HG03280 (cell line): Measurements from ENCODE around the gene DLGAP4.

ENCODE experiments used
- ATAC-seq: cut with Tn5 transposase; IDR thresholded peaks from one replicate; pipeline ENCODE4 v1.9.1; 2021; ENCODE audit warnings: mild to moderate bottlenecking, moderate library complexity; ENCODE audit not compliant: unreplicated experiment

The DLGAP4 gene

DNA sequence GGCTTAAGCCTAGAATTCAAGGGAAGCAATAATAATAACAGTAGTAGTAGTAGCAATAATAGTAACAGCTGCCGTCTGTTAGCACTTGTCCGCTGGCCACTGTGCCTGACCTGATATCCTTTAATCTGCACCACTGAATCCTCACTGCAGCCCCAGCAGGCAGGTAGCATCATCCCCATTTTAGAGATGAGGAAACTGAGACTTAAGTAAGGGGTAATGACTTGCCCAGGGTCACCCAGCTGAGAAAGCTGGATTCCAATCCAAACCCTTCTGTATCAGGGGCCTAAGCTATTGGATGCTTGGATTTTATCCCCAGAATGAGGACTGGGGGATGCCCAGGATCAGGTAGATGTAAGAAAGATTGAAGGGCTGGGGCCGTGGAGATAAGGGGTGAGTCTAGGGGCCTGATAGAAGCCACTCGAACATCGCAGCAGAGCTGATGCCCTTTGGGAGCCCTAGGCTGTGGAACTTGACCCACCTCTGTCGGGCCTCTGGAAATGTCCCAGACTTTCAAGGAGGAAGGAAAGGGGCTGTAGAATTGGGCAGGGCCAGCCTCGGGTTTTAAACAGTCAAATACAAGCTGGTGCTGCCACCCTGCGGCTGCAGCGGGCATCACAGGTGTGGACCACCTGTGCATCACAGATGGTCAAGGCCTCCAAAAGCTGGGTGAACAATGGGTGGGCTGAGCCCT lies 133.0 kb downstream of the DLGAP4 start:
- no peak for ATAC-seq

DNA sequence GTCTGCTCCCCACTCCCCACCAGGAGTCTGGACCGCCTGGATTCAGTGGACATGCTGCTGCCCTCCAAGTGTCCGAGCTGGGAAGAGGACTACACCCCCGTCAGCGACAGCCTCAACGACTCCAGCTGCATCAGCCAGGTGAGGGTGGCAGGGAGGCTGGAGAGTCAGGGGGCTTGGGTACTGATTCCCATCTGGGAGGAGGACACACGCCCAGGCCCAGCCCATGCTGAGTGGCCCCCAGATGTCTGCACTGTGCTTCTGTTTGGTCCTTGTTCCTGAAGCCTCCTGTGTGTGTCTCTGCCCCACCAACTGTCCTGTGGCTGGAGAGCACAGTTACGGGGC lies 133.6 kb downstream of the DLGAP4 start:
- no peak for ATAC-seq

DNA sequence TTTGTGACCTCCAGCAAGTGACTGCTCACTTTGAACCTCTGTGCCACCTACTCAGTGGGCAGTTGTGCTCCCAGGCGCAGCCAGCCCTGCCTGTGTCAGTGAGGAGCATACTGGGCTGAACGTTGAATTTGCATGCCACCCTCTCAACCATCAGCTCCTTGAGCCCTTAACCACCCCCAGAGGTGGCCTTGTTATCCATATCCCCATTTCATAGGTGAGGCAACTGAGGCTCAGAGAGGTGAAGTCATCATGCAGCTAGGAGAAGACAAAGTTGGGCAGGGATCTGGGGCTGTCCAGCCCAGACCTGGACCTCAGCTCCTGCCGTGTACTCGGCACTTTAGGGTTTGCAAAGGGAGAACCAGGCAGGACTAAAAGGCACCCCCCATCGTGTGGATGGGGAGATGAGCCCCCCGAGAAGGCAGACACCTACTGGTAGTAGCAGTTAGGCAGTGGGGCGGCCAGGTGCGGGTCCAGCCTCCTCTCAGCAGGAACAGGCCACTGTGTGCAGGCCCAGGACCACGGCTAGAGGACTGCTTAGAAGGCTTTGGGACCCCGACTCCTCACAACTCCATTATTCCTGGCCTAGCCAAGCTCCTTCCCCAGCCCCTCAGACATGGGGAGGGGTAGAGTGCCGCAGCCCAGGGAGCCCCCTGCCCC lies 134.4 kb downstream of the DLGAP4 start:
- no peak for ATAC-seq

DNA sequence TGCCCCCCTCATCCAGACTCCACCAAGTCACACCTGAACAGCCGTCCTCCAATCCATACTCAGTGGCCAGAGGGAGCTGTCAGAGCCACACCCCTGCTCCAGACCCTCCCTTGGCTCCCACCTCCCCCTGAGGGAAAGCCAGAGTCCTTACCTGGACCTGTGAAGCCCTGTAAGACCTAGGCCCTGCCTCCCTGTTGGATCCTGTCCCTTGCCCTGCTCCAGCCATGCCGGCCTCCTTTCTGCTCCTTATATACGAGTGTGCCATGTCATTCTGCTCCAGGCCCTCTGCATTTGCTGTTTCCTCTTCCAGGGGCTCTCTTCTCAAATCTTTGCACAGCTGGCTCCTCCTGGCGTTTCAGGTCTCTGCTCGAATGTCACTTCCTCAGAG lies 134.9 kb downstream of the DLGAP4 start:
- no peak for ATAC-seq

DNA sequence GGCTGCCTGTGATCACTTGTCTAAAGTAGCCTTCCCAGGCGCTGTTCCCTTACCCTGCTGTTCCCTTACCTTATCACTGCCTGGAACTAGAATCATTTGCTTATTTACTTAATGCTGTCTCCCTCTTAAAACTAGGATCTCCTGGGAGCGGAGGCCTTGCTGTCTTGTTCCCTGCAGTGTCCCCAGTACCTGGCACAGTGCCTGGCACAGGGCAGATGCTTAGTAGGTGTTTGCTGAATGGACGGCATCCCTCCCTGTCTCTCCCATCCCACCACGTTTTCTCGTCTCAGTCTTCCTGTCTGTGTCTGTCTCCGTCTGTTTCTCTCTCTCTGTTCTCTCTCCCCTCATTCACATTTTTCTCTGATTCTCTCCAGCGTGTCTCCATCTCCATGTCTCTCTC lies 135.3 kb downstream of the DLGAP4 start:
- no peak for ATAC-seq

DNA sequence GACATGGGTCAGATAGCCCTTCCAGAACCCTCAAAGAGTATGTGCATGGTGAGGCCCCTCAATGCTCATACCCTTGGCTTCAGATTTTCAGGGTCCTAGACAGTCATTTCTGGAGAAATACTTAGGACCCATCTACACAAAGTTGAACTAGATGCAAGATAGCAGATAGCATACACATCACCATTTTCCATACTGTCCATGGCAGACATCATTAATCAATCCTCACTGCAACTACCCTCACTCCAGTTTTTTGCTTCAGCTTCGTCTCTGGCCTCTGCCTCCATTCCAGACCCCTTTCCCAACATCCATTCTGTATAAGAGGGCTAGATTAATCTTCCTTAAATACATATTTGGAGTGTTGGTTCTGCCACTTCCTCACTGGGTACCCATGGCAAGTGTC lies 139.7 kb downstream of the DLGAP4 start:
- no peak for ATAC-seq

DNA sequence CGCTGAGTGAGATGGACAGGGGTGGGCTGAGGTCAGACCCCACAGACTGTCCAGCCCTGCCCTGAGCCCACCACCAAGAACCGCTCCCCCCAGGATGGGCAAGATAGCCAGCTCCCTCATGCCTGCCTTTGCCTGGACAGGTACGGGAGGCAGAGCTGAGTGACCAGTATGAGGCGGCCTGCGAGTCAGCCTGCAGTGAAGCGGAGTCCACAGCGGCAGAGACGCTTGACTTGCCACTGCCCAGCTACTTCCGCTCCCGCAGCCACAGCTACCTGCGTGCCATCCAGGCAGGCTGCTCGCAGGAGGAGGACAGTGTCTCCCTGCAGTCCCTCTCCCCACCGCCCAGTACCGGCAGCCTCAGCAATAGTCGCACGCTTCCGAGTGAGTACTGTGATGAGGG lies 140.4 kb downstream of the DLGAP4 start:
- no peak for ATAC-seq

DNA sequence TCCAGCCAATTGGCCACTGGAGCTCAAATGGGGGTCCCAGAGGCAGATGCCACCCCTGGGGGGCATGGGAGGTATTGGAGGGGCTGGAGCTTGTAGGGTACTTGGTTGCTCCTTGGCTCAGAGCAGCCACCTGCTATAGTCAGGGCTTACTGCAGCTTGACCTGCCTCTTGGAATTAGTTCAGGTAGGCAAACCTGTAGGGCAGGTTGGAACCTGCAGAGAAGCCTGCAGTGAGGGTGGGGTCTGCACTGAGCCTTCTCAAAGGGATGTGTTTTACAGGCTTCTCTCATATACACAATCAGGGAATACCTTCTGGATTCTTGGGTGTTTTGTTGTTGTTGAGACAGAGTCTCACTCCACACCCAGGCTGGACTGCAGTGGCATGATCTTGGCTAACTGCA lies 141.0 kb downstream of the DLGAP4 start:
- ATAC-seq: no peak

DNA sequence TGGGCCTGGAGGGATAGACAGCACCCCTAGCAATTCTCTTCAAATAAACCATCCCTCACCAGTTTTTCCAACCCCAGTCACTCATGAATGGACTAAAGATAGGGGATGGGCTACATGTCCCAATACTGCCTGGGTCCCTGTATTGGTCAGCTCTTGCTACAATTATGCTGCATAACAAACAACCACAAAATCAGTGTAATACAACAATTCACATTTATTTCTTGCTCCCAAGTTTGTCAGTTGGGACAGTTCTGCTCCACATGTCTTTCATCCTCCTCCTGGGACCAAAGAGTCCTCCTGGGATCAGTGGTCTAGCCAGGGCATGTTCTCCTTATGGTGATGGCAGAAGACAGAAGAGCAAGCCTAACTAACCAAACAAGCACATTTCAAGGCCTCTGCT lies 143.5 kb downstream of the DLGAP4 start:
- ATAC-seq: no peak

DNA sequence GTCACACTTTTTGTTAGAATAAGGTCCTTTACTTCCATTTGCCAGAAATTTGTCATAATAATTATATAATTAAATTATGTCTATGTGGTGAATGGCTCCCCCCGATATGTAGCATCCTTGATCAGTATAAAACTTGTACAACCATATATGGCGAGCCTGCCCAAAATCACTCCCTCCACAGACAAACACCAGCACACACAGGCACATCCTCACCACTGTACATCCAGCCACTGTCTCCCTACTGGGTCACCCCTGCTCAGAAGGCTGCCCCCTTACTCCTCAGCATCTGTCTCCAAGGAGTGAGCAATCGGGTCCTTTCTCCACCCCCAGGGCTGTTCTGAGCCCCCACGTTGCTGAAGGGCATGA lies 148.2 kb downstream of the DLGAP4 start:
- ATAC-seq: no peak

DNA sequence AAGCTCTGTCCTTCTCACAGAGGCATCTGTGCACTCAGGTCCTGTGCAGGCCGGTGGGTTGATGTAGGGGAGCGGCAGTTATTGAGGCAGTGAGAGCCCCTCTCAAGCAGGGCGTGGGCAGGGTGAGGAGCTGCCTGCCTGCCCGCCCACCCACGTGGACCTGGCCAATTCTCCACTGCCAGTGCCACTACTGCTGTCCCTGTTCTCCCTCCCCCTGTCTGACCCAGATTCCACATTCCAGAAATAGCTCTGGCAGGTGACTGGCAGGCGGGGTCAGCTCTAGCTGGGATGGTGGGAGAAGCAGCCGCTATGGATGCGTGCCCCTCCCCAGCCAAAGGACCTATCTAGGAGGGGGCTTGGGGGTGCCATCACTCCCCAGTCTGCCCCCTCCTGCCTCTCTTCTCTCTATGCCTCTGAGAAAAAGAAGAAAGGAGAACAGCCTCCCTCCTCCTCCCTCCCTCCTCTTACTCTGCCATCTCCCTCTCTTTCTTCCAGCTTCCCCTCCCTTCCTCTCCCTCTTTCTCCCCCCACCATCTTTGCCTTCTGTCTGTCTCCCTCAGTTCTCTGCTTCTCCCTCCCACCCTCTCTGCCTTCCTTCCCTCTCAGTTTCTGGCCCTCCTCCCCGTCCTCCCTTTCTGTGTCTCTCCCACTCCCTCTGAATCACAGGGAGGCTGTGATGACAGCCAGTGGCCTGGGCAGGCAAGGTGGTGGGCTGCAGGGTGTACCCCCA lies 148.7 kb downstream of the DLGAP4 start:
- ATAC-seq: no peak

DNA sequence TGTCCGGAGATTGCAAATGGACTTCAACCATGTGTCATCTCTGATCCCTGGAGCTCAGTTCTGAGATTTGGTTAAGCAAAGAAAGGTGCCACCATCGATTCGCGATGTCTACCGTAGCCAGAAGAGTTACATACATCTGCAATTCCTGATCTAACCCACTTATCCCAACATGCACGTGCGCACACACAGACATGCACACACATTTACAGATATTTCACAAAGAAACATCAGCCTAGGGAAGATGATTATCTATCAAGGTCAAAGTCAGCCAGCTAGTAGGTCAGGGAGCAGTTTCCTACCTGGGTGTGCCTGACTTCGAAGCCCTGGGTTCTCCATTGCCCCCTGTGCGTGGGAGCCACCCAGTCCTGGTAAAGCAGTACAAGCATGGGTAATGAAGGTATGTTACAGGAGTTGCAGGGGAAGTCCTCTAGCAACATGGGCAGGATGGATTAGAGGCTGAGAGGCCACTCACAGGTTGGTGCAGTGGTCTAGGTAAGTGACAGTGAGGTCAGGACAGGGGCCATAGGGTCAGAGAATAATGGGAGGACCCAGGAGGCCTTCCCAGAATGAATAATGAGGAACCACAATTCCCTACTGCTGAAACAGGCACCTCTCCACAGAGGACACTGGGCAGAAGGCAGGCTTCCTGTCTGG lies 150.0 kb downstream of the DLGAP4 start:
- ATAC-seq: no peak

DNA sequence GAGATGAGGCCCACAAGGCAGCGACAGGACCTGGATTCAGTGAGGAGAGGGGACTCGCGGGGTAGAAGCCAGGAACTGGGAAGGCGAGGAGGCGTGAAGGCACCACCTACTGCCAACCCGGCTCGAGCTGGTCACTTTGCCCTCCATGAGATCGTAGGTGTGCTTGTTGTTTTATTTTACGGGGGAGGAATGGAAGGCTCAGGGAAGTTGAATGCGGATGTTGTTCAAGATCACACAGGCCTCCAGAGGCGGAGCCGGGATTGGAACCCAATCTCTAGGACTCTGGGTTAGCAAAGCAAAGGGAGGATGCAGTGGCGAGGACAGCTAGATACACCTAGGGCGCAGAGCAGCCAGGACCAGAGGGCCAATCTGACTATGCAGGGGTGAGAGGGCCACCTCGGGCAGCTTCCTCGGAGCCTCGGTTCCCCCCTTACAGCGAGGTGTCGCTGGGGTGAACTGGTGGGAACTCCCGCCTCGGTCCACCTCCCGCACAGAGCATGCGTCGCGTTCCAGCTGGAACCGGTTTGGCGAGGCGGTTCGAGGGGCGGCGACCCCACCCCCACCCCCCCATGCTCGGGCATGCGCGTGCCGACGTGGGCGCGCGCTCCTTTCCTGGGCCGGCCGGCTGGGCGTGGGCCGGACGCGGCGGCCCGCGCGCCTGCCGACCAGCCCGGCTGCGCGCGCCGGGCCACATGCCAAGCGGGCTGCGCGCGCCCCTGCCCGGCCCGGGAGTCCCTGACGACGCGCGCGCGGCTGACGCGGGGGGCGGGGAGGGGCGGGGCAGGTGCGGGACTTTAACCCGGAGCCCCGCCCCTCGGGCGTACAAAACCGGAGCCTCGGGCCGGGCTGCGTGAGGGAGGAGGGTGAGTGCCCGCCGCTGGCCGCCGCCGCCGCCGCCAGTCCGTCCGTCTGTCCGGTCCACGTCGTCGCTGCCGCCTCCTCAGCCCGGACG lies 154.8 kb downstream of the DLGAP4 start:
- peak; percentile 77 for ATAC-seq

DNA sequence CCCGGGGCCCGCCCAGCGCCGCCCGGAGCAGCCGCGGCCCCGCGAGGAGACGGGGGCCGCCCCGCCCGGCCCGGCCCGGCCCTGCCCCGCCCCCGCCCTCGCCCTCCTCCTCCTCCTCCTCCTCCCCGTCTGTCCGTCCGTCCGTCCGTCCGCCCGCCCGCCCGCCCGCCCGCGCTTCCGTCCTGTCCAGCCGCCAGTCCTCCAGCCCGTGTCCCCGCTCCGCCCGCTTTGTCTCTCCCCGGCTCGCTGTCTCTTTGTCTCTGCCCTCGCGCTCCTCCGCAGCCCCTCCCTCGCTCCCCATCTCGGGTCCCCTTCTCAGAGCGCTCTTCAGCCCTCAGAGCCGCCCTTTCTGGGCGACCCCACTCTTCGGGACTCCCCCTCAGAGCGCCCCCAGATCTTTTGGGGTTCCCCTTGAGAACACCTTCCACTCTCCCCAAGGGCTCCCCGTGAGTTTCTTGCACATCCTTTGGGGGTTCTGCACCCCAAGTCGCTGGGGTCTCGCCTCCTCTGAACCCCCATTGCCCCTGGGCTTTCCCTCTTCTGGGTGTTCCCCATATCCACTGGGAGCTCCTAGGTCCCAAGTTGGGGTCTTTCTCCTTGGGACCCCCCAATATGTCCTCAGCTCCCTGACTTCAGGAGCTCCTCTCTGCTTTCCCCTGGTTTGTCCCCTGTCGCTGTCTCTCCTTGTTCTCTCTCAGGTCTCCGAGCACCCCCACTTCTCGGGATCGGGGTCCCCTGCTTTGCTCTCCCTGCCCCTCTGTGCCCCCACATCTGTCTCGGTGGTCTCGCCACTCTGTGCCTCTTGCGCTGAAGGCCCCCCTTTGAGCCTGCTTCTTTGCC lies 155.7 kb downstream of the DLGAP4 start:
- ATAC-seq: peak; percentile 38

DNA sequence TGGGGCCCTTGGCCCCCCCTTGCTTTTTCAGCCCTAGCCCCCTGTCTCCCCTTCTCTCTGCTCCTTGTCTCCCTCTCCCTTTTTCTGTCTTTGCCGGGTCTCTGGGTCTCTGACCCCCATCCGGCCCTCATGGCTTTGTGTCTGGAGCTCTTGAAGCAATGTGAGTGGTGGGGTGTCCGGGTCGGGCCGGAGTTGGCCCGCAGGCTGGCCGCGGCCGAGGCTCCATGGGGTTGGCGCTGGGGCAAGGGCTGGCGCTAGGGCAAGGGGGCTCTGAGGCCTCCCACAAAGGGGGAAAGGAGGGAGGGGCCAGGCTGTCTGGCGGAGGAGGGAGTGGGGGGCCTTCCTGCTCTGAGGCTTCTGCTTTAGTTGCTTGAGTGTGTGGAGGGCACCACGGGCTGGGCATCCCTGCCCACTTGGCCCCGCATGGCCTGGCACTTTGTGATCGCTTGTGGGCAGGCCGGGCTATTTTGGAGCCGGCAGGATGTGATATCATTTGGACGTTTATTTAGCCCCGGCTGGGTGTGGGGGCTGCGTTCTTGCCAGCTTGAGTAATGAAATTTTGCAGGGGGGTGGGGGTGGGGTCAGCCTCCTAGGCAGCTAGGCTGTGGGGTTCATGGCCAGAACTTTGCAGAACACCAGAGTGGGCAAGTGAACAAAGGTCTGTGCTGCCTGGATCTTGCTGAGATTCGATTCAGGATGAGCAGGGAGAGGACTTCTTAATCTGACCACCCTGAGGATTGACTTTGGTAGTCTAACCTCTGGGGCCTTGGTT lies 156.5 kb downstream of the DLGAP4 start:
- no peak for ATAC-seq

DNA sequence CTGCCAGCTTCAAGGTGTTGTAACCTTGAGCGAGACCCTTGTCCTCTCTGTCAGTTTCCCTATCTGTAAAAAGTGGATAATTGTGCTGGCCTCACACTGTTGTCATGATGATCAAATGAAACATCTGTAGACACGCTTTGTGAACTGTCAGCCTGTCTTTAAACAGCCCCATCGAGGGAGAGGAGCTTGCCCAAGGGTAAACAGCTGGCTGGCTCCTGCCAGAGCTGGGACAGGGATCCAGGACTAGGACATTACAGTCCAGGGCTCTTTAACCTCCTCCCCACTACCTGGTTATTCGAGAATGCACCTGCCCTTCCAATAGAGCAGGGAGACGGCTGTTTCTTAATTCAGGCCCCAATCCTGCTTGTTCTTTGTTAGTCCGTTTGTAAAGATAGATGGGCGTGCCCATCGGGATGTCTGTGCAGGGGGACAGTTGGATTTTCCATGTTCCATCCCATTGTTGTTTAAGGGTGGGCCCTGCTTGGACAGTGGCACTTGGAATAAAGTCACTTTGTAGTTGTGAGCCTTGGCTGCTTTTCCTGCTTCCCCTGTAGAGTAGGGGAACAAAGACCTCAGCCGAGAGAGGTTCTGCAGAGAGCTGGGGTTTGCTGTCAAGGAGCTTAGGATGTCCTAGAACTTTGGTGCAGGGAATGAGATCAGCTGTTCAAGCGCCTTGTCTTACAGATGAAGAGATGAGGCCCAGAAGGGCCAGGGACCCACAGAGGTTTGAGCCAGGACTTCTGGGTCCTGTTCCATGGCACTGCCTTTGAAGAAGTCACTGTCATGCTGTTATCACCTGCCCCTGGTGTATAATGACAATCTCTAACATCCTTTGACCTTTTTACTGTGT lies 157.3 kb downstream of the DLGAP4 start:
- ATAC-seq: no peak

DNA sequence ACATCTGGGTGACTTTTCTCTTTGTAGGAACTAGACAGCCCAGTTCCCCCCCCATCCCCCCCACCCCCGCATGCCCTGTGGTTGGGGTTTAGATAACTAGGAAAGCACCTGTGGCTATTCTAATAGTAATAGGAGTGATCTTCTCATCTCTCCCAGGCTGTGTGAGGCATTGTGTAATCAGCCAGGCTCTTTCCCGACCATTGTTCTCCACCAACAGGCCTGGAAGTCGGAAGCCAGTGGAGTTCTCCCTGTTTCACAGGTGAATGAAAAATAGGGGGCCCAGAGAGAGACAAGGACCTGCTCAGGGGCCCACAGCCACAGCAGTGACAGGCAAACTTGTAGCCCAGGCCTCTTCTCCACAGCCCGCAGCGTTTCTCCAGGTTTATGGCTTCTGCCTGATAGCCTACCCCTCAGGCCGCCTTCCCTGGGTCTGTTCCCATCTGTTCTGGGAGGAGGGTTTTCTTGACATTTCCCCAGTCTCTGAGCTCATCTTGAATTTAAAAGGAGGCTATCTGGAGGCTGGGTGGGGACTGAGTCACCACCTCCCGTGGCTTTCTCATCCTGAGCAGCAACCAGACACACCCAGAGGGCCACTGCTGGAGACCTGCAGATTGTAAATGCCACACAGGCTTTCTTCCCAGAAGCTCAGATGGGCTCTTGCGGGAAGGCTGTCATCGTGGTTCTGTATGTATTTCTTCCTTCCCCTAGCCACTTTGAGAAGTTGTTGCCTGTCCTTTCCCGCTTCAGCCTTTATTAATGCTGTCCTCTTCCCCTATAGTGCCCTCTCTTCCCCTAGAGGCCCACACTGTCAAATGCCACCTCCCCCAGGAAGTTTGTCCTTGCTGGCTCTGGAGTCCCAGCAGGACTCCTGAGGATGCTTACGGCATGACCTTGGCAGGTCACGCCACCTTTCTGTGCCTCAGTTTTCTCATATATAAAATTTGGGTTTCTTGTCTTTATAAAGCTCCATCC lies 159.3 kb downstream of the DLGAP4 start:
- ATAC-seq: no peak
